Ectodermal cell (in vitro differentiated cells): ENCODE data around the gene AIG1.
"Not testable (repeated sequence)": the region's sequence is repeated elsewhere in the genome, so short reads cannot be mapped to it uniquely, and the experiment has no call there.

ENCODE experiments used
- H3K27ac ChIP-seq: 2 replicates; pipeline ENCODE4 v1.7.0; 2013; ENCODE audit warnings: mild to moderate bottlenecking, low read depth, low read length; ENCODE audit not compliant: insufficient read depth, poor library complexity, severe bottlenecking
- H3K27me3 ChIP-seq: 2 replicates; pipeline ENCODE4 v1.7.0; 2013; ENCODE audit warnings: mild to moderate bottlenecking, low read length; ENCODE audit not compliant: insufficient read depth, control insufficient read depth, poor library complexity, severe bottlenecking
- H3K36me3 ChIP-seq: one replicate; pipeline ENCODE4 v1.7.0; 2013; ENCODE audit warnings: low read length; ENCODE audit not compliant: control insufficient read depth, insufficient read depth
- H3K4me1 ChIP-seq: one replicate; pipeline ENCODE4 v1.7.0; 2013; ENCODE audit warnings: low read length; ENCODE audit not compliant: control insufficient read depth, insufficient read depth
- H3K4me3 ChIP-seq: 2 replicates; pipeline ENCODE4 v1.7.0; 2013; ENCODE audit warnings: low read depth, low read length, control low read depth; ENCODE audit not compliant: insufficient read depth
- H3K9me3 ChIP-seq: 2 replicates; pipeline ENCODE4 v1.7.0; 2013; ENCODE audit warnings: mild to moderate bottlenecking, low read length, moderate library complexity; ENCODE audit not compliant: control insufficient read depth
- WGBS, 2 experiments: methylation state at CpG; one replicate each; pipeline ENCODE4 v1.1.7; 2013; ENCODE audit warnings: missing lambda C conversion rate in 2 of 2; 5-methylcytosine and 5-hydroxymethylcytosine counted together

The AIG1 gene

GRCh38 chr6:143295932-143296331 is 235.2 kb downstream of the AIG1 start:
- Histone ChIP-seq H3K9me3 (no peaks in the 10 kb centered on the region), H3K4me1 (no peaks in the 10 kb centered on the region), H3K36me3 (no peaks in the 10 kb centered on the region), H3K27ac (no peak overlapping the region), H3K27me3 (no peaks in the 10 kb centered on the region), H3K4me3 (no peak overlapping the region)
- 94 to 95% methylated on average over 3 of the region's 3 CpGs for WGBS, 2 experiments

- Histone ChIP-seq H3K27ac (no peak overlapping the region), H3K27me3 (no peaks in the 10 kb centered on the region), H3K4me1 (no peaks in the 10 kb centered on the region), H3K36me3 (no peaks in the 10 kb centered on the region), H3K9me3 (no peaks in the 10 kb centered on the region), H3K4me3 (no peak overlapping the region)
- 82 to 92% methylated on average over 1 of the region's 1 CpG for WGBS, 2 experiments
Measured at GRCh38 chr6:143298071-143298470, 237.4 kb downstream of the AIG1 start.

- Histone ChIP-seq H3K27ac (no peak overlapping the region), H3K27me3 (no peaks in the 10 kb centered on the region), H3K4me3 (no peak overlapping the region), H3K4me1 (no peaks in the 10 kb centered on the region), H3K9me3 (no peaks in the 10 kb centered on the region), H3K36me3 (no peaks in the 10 kb centered on the region)
- WGBS, 2 experiments, result 86 to 88% methylated on average over 6 of the region's 6 CpGs
Measured at GRCh38 chr6:143299253-143300166, 238.8 kb downstream of the AIG1 start.

GRCh38 chr6:143301188-143301587 is 240.5 kb downstream of the AIG1 start:
- Histone ChIP-seq H3K4me1 (no peaks in the 10 kb centered on the region), H3K27ac (no peak overlapping the region), H3K27me3 (no peaks in the 10 kb centered on the region), H3K9me3 (no peaks in the 10 kb centered on the region), H3K36me3 (no peaks in the 10 kb centered on the region), H3K4me3 (no peak overlapping the region)
- 64 to 65% methylated on average over 4 of the region's 4 CpGs for WGBS, 2 experiments

GRCh38 chr6:143307760-143308159 is 247.1 kb downstream of the AIG1 start:
- 91 to 98% methylated on average over 10 of the region's 10 CpGs for WGBS, 2 experiments
- H3K27ac ChIP-seq, H3K4me3 ChIP-seq, H3K4me1 ChIP-seq, H3K36me3 ChIP-seq, H3K27me3 ChIP-seq, H3K9me3 ChIP-seq: not testable (repeated sequence)

GRCh38 chr6:143313163-143313562 is 252.5 kb downstream of the AIG1 start:
- Histone ChIP-seq H3K4me1 (no peaks in the 10 kb centered on the region), H3K9me3 (no peaks in the 10 kb centered on the region), H3K4me3 (no peak overlapping the region), H3K27ac (no peak overlapping the region), H3K27me3 (no peaks in the 10 kb centered on the region), H3K36me3 (no peaks in the 10 kb centered on the region)
- WGBS, 2 experiments, result 95 to 96% methylated on average over 4 of the region's 4 CpGs

GRCh38 chr6:143321491-143322086 is 260.9 kb downstream of the AIG1 start:
- Histone ChIP-seq H3K4me3 (no peak overlapping the region), H3K27me3 (no peaks in the 10 kb centered on the region), H3K36me3 (no peaks in the 10 kb centered on the region), H3K4me1 (no peaks in the 10 kb centered on the region), H3K27ac (no peak overlapping the region), H3K9me3 (no peaks in the 10 kb centered on the region)
- WGBS, 2 experiments, result 94 to 95% methylated on average over 5 of the region's 5 CpGs

- H3K27me3 ChIP-seq, result no peaks in the 10 kb centered on the region
- WGBS, 2 experiments, result 92 to 98% methylated on average over 4 of the region's 4 CpGs
- H3K36me3 ChIP-seq, result no peaks in the 10 kb centered on the region
- no peak overlapping the region for H3K27ac ChIP-seq
- H3K4me3 ChIP-seq, result no peak overlapping the region
- no peaks in the 10 kb centered on the region for H3K9me3 ChIP-seq
- H3K4me1 ChIP-seq, result no peaks in the 10 kb centered on the region
Measured at GRCh38 chr6:143322386-143322785, 261.7 kb downstream of the AIG1 start.

- Histone ChIP-seq H3K4me1 (no peaks in the 10 kb centered on the region), H3K4me3 (no peak overlapping the region), H3K36me3 (no peaks in the 10 kb centered on the region), H3K9me3 (no peaks in the 10 kb centered on the region), H3K27ac (no peak overlapping the region), H3K27me3 (no peaks in the 10 kb centered on the region)
- WGBS, 2 experiments, result 81 to 96% methylated on average over 3 of the region's 3 CpGs
Measured at GRCh38 chr6:143323729-143324470, 263.2 kb downstream of the AIG1 start.
